HG02610 (cell line): ENCODE data around the gene CTNNA2.

ENCODE experiments used
- ATAC-seq: cut with Tn5 transposase; IDR thresholded peaks from one replicate; pipeline ENCODE4 v1.9.1; 2021; ENCODE audit warnings: mild to moderate bottlenecking, moderate library complexity; ENCODE audit not compliant: unreplicated experiment

The CTNNA2 gene

DNA sequence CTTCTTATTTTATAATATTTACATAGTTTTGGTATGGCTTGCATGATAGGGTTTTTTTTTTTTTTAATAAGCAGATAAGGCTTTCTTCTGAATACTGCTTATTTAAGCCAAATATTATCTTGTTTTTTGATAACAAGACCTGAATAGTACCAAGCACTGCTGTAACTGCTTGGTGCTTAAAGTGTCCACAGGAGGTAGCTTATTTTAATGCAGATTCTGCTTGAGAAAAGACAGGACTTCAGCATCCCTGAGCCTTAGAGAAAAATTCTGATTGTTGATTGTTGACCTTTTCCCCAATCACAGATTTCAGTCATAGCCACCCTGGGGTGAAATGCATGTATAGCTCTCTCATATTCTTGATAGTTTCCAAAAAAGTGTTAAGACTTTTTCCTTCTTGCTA is 336.4 kb downstream of the CTNNA2 start:
- no peak for ATAC-seq

DNA sequence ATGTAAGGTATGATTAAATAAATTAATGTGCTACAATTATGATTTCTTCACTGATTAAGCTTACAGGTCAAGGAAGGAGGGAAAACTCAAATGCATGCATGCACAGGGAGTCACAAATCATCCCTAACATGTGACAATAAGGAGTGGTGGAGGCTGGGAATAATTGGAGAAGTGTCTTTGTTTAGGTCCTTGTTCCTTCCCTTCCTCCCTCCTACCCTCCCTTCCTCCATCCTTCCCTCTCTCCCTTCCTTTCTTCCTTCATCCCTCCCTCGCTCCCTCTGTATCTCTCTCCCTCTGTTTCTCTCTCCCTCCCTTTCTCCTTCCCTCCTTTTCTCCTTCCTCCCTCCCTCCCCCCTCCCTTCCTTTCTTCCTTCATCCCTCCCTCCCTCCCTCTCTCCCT is 337.1 kb downstream of the CTNNA2 start:
- ATAC-seq = no peak

DNA sequence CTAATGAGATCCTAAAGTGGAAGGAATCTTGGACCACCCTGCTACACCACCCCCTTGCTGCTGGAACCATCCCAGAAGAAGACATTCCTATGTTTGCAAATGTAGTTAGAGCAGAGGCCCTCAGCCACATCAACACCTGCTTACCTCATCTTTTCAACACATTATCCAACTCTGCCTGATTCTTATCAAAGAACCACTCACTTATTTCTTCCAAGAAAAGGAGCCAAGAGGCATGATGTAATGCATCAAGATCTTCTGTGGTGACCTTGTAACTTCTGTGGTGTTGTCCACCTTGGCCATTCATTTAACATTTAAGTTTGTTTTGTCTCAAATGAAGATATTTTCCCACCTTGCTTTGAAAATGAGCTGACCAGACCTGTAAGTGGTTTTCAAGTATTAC is 338.1 kb downstream of the CTNNA2 start:
- ATAC-seq = no peak

DNA sequence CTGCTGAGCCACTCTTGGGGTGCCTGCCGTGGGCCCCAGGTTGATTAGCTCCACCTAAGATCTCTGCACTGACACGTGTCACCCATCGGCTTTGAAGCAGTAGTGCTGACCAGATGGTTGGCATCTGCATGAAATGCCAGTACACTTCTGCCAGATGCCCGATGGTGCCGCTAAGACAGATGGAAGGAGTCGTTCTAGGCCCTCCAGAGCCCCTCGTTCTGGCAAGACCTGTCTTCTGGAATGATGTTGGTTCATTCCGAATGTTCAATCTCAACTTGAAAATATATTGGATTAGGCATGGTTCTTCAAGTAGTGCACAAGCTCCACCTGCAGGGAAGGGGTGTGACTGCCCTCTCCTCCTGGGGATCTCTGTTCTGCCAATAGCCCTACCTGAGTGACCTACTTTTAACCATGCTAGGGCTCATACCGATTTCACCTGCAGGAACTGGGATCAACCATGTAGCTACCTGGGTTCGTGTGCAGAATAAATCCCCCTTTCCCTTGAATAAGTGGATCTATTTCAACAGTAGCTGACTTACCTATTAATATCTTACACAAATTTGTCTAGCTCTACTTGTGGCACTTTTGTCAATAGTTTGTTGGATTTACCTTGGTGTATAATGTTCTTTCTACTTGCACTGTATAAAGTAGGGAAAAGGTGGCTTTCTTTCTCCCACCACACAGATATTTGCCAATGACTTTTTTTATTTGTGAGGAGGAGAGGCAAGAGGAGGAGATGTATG is 342.6 kb downstream of the CTNNA2 start:
- ATAC-seq = no peak

DNA sequence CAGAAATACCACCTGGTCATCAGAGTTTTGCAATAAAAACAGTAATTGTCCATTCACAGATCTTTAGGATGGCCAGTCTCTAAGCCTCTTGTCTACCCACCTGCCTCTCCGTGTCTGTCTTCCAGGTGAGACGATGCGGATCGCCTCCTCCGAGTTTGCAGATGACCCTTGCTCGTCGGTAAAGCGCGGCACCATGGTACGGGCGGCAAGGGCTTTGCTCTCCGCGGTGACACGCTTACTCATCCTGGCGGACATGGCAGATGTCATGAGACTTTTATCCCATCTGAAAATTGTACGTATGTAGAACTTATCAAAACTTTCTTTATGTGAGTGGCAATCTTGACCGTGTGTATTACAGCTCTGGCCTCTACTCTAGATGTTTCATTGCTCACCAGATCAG is 345.0 kb downstream of the CTNNA2 start:
- ATAC-seq = no peak

DNA sequence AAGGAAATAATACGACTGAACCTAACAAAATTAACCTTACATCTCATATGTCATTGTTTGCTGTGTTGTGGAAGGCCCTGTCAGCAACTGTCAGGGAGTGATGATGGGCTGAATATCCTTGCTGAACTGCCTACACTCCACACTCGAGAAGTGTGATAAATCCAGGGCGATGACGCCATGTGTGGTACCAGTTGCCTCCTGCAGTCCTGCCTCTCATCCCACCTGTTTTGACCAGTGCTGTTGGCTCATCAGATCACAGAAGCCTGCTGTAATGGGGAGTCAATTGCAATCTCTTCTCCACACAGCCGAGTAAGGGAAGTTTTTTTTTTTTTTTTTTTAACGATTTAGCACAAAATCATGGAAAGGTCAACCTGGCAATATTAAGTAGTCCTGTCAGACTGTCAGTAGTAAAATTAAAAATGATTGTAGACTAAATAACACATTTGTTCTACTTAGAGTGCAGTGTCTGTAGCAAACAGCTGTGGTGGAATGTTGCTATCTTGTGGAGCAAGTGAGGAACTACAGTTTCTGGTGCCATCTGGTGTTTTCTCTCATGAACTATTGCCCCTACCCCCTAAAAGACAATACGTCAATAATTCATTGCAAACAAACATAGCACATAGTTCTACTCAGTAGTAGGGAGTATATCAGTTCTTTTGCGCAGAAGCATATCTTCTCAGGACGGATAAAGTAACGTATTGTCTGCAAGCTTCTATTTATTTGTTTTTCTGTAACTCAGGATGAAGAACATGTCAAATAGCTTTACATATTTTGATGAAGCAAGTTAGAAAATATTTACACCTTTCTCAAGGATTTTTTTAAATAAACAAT is 347.6 kb downstream of the CTNNA2 start:
- ATAC-seq = no peak

DNA sequence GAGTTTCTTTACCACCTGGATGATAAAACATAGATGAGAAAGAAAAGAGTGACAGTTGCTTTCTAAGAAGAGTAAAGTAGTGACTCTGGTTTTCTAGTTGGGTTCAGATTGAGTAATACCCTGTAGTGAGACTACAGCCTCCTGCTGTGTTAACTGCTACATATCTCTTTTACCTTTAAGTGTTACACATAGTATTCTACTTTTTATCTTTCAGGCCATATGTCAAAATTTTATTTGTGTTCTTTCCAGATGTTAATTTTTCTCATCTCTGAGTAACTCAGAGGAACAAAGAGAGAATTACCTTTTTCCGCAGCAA is 348.2 kb downstream of the CTNNA2 start:
- ATAC-seq = no peak

DNA sequence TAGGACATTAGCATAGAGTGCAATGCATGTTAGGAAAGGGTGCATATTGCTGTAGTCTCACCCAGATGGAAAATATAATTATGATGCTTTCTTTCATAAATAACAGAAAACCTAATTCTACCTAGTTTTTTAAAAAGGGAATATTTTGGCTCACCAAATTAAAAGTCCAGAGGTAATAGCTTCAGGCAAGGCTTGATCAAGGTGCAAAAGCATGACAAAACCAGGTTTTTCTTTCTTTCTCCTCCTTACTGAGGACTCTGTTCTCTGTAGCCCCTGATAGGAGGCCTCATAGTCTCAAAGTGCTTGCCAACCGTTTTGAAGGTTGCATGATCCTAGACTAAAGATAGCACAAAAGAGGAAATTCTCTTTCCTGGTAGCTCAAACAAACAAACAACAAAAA is 349.9 kb downstream of the CTNNA2 start:
- no peak for ATAC-seq

DNA sequence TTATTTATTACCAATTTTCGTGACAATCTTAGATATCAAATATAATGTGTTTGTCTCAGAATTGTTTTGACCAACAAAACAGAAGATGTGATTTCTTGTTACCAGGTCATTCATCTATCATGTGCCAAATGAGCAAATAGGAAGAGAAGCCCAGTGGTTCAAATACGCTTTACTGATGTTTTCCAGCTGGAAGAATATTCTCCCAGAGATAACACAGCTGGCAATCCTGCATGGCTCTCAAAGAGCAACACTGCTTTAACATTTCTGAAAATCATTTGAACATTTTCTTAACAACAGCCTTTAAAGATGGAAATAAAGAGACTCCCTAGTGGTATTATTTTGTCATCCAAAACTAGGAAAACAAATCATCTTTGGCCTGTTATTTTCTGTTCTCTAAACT is 359.8 kb downstream of the CTNNA2 start:
- no peak for ATAC-seq

DNA sequence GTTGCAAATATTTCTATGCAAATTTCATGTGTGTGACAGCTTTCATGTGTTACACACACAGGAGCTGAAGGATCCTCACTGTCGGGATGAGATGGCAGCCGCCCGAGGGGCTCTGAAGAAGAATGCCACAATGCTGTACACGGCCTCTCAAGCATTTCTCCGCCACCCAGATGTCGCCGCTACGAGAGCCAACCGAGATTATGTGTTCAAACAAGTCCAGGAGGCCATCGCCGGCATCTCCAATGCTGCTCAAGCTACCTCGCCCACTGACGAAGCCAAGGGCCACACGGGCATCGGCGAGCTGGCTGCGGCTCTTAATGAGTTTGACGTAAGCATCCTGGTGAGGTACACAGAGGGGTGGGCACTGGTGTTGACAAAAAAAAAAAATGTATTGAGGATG is 361.2 kb downstream of the CTNNA2 start:
- ATAC-seq = no peak

DNA sequence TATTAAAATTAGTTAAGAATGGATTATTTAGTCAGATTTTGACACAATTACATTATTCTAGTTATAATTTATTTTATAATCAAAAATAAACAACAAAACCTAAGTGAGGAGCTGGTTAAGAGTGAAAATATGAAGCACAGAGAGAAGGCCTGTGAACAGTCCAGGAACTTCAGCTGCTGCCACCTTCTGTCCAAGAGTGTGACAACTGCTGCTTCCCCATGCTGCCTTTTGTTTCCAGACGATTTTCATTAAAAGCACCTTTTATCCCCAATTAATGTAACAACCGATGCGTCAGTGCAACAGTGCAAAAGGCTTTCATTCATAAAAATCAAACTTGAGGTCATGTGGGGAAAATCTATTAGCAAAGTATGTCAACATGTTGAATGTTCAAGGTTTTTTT is 363.6 kb downstream of the CTNNA2 start:
- no peak for ATAC-seq

DNA sequence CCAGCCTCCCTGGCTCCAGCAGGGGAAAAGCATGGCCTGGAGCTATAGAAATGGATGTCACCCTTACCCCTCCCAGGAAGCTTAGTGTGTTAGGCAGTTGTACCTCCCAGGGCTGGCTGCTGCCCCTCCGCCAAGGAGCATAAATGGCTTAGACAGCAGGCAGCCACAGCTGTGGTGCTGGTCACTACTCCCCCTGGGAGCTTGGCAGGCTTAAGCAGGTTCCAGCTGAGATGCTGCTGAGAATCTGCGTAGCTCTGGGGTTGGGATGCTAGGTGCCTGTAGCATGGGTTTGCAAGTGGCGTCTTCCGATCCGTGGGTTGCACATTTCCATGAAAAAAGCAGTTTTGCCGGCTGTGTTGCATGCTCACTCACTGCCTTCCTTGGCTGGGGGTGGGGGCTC is 369.7 kb downstream of the CTNNA2 start:
- no peak for ATAC-seq

DNA sequence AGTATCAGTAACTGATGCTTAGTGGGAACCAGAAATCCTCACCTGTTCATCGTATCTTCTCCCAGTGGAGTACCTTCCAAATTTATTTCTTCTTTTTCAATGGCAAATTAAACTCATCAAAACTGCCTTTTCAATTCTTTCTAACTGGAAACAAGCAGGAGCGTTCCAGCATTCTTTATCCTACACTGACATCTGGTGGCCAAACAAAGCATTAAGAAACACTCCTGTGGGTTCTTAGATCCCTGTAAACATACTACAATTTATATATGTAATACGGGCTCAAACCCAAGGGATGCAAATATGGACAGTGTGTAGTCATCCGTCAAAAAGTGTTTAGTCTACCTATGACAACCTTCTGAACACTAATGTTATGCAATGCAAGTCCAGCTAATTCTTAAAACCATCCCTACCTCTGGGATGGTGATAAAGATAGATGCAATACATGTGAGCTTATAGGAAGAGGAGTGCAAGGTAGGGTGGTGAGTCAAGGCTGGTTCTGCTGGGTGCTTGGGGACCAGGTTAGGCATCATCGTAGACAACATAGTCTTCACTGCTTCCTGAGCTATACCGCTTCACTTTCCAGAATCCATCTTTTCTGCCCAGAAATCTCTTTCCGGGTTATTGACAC is 375.0 kb downstream of the CTNNA2 start:
- no peak for ATAC-seq

DNA sequence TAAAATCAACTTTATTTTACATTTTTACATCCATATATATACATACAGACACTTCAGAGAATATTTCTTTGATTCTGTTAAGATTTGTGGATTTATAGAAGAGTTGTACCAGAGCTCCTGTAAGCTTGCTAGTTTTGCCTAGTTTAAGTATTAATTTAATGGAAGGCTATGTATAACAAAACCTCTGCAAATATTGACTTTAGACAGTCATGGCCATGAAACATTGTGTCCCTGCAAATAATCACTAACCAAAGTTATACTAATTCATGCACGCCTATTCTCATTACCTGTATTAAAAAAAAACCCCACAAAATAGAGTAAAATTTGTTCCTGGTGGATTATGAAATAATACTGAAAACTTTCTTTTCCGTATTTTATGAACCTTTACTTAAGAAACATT is 379.3 kb downstream of the CTNNA2 start:
- ATAC-seq = no peak

DNA sequence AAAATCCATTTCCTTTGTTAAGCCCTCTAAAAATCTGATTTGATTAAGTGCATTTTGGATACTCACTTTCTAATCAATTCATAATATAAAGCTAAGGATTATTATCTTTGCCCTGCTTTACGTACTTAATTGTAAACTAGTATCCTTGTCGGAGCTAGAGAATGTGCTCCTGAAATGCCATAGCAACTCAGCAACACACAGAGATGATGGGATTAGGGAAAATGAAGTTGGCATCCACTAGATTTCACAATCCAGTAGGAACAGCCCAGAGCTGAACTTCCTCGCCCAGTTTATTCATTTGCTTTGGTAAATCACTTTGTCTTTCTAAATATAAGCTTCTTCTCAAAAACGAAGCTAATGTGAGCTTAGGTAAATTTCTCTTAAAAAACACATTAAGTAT is 386.3 kb downstream of the CTNNA2 start:
- no peak for ATAC-seq

DNA sequence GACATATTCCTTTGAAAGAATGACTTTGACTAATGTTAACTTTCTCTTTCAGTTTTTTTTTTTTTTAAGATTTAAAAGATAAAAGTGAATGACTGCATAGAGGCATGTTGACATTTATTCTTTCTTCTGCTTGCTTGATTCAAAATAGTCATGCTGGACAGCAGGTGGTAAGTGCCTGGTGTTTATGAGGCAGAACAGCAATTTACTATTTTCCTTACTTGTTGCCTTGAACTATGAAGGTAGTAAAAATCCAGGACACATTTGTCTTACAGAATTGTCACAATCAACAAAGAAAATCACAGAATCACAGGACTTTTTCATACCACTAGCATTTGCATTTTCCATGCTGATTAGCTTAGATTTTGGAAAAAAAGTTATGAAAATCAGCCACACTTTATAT is 388.3 kb downstream of the CTNNA2 start:
- ATAC-seq = no peak

DNA sequence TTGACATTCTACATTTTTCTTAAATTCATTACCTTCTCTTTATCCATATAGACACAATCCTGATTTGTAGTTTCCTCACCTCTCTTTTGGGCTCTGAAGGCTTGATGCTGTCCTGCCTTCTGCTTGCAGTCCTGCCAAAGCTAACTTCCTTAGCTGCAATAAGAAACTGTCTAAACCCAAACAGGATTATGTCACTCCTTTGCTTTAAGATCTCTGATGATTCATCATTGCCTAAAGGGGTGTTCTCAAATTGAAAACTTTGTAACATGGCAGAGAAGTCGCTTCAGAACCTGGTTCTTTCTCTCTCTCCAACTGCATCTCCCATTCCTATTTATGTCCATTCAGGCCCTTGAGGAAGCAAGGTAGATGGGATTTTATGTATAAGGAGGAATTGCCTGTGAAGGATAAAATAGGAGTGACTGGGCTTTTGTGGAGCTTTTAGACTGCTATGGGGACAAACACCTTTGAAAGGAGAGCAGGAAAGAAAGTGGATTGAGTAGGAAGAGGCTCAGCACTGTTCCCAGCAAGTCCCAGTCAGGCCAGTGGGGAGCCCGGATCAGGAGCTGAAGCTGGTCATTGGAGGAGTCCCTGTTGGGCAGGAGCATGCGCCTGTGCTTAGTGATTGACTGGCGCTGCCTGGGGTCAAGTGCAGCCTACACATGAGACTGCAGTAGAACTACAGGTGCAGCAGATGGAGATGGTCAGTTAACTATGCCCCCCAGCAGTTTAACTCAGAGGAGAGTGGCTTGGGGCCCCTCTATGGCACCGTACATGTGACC is 390.6 kb downstream of the CTNNA2 start:
- no peak for ATAC-seq

DNA sequence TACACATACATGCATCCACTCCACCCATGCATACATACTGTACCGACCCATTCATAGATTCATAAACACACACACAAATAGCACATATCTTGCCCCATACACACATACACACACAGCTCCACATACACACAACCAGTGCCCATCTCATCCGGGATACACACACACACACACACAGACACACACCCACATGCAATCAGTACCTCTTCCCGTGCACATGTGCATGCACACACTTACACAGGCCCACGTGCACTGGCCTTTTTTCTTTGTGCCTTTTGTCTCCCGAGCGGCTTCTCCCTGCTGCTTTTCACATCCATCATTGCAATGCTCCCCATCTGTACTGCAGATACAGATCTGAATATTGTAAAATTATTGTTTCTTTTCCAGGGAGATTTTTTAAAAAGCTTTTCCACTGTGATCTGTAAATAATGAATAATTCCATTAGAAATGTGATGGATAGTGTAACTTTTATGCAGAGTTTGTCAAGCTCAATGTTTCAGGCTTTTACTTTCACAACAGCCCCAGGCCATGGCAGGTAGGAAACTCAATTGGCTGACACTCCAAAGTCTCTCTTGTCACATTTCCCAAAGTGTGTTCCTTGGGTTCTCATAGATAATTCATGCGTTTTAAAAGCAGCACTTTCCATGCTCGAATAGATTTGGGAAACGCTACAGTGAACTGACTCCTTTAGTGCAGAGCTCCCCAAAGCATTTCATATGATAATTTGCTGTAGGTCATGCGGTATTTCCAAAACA is 393.5 kb downstream of the CTNNA2 start:
- no peak for ATAC-seq

DNA sequence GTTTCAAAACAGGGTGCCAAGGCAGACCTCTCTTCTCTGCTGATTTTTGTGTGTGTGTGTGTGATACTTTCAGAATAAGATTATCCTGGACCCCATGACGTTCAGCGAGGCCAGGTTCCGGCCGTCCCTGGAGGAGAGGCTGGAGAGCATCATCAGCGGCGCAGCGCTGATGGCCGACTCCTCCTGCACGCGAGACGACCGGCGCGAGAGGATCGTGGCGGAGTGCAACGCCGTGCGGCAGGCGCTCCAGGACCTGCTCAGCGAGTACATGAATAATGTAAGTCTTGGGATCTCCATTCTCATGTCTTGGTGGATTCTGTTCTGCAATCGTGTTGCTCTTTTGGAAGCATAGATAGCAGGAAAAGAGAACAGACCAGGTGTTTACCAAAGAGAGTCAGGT is 396.7 kb downstream of the CTNNA2 start:
- ATAC-seq = no peak

DNA sequence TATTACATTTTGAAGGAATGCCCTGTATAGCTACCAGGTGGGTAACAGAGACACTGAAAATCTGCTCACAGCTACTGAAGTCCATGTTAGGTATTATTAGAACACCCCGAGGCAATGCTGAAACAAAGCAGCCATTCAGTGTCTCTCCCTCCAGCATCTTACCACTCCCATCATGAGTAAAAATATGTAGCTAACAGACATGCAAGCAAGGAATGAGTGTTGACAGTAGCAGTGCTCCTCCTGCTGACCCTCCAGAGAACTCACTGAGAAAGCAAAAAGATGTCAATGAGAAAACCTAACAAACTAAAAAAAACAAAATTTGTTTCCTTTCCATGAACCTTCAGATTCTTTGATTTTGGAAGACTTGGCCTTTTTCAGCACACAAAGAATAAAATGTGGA is 397.8 kb downstream of the CTNNA2 start:
- ATAC-seq = no peak

DNA sequence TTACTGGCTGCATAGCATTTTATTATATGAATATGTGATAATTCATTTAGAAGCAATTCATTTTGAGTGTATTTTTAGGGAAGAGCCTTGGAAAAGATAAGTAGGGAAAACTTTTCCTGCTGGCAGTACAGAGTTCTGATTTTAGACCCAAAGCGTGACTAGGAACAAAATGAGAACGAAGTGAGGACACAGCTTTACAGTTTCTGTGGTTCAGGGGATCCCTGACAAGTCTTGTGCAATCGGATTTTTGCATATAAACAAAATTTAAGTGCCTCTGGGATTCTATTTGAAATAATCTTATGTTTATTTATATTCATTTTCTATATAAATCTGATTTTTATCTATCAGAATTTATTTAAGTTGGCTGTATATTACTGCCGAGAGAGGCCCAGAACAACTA is 402.6 kb downstream of the CTNNA2 start:
- ATAC-seq = no peak
